Glutamatergic neuron (in vitro differentiated cells): Measurements from ENCODE around the gene TPST2. TPM values are rescaled to one million over a fixed set of nuclear protein-coding genes. Genes with fewer than 3 reads are reported as not detected.

ENCODE experiments used
- DNase-seq: peaks from one replicate; pipeline ENCODE4 v3.0.0; 2022
- H3K27ac Mint-ChIP-seq: one replicate; pipeline ENCODE4 v1.8.0; 2020; ENCODE audit warnings: mild to moderate bottlenecking, mixed read lengths, inconsistent platforms; ENCODE audit not compliant: unreplicated experiment
- H3K27me3 Mint-ChIP-seq: one replicate; pipeline ENCODE4 v1.8.0; 2020; ENCODE audit warnings: mild to moderate bottlenecking, moderate library complexity, mixed read lengths, inconsistent platforms; ENCODE audit not compliant: unreplicated experiment
- H3K36me3 Mint-ChIP-seq: one replicate; pipeline ENCODE4 v1.8.0; 2020; ENCODE audit warnings: mild to moderate bottlenecking, mixed read lengths, inconsistent platforms; ENCODE audit not compliant: unreplicated experiment
- H3K4me1 Mint-ChIP-seq: one replicate; pipeline ENCODE4 v1.8.0; 2020; ENCODE audit warnings: mild to moderate bottlenecking, low read depth, mixed read lengths, inconsistent platforms; ENCODE audit not compliant: unreplicated experiment
- H3K4me3 Mint-ChIP-seq: one replicate; pipeline ENCODE4 v1.8.0; 2020; ENCODE audit warnings: mild to moderate bottlenecking, mixed read lengths, inconsistent platforms; ENCODE audit not compliant: unreplicated experiment
- H3K9me3 Mint-ChIP-seq: one replicate; pipeline ENCODE4 v1.8.0; 2020; ENCODE audit warnings: mild to moderate bottlenecking, moderate library complexity, mixed read lengths, inconsistent platforms; ENCODE audit not compliant: unreplicated experiment
- total RNA-seq: library from RNA; stranded (reverse); fragmentation: NEBNext Ultra II Directional; extraction: Animal tissue kit (Norgen Biotek cat#: 25700); gene quantifications from one replicate; pipeline ENCODE4 v1.2.1, GENCODE V29; 2021; ENCODE audit not compliant: unreplicated experiment
- TF ChIP-seq, protein P1 (sequence below): fragments of 200-600 bp; sonication (generic); IDR thresholded peaks from one replicate; pipeline ENCODE4 v1.5.0; 2021; ENCODE audit not compliant: partially characterized antibody, unreplicated experiment

TPST2 gene
- total RNA-seq, 1 donor from 2014 or later, result 10.6 TPM

DNA sequence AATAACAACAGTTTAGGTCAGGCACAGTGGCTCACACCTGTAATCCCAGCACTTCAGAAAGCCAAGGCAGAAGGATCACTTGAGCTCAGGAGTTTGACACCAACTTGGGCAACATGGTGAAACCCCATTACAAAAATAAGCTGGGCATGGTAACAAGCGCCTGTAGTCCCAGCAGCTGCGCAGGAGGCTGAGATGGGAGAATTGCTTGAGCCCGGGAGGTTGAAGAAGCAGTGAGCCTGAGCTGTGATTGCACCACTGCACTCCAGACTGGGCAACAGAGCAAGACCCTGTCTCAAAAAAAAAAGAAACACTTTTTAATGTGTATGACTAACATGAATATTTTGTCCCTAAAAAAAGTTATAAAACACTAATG lies 53.2 kb downstream of the TPST2 start:
- TF ChIP-seq, protein P1, sequence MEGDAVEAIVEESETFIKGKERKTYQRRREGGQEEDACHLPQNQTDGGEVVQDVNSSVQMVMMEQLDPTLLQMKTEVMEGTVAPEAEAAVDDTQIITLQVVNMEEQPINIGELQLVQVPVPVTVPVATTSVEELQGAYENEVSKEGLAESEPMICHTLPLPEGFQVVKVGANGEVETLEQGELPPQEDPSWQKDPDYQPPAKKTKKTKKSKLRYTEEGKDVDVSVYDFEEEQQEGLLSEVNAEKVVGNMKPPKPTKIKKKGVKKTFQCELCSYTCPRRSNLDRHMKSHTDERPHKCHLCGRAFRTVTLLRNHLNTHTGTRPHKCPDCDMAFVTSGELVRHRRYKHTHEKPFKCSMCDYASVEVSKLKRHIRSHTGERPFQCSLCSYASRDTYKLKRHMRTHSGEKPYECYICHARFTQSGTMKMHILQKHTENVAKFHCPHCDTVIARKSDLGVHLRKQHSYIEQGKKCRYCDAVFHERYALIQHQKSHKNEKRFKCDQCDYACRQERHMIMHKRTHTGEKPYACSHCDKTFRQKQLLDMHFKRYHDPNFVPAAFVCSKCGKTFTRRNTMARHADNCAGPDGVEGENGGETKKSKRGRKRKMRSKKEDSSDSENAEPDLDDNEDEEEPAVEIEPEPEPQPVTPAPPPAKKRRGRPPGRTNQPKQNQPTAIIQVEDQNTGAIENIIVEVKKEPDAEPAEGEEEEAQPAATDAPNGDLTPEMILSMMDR, result no peak
- H3K4me3 Mint-ChIP-seq, result no peak overlapping the region
- H3K27ac Mint-ChIP-seq, result no peak overlapping the region
- no peak for DNase-seq
- H3K27me3 Mint-ChIP-seq, result no peaks in the 10 kb centered on the region
- no peaks in the 10 kb centered on the region for H3K9me3 Mint-ChIP-seq
- no peaks in the 10 kb centered on the region for H3K36me3 Mint-ChIP-seq
- no peaks in the 10 kb centered on the region for H3K4me1 Mint-ChIP-seq

DNA sequence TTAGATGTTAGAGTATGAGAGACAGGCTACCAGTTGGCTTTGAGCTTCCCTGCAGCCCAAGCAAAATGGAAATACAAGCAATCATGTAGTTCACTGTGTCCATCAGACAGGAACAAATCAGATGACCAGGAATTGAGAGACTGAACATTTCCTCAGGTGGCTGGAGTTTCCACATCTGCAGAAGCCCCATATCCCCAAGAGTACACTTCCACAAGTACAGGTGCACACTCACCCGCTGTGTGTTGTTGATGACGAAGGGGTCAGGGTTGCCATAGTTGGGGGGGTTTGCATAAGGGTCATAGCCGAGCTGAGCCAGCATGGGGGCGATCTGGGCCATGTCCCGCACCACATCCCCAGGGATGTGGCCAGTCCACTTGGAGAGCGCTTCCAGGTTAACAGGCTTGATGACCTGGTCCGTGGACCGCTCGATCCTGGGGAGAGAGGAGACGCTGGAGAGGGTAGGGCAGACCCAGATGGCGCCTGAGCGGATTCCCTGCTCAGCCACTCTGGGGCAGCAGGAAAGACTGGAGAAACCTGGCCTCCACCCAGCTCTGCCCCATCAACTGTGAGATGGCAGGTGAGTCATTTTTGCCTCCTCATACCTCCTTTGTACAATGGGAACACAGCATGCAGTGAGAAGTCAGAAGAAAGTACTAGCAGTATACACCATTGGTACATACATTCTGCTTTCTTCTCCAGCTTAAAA lies 53.7 kb downstream of the TPST2 start:
- H3K4me1 Mint-ChIP-seq, result no peaks in the 10 kb centered on the region
- no peak overlapping the region for H3K27ac Mint-ChIP-seq
- TF ChIP-seq, protein P1, result no peak
- no peak for DNase-seq
- no peaks in the 10 kb centered on the region for H3K27me3 Mint-ChIP-seq
- no peaks in the 10 kb centered on the region for H3K36me3 Mint-ChIP-seq
- H3K9me3 Mint-ChIP-seq, result no peaks in the 10 kb centered on the region
- no peak overlapping the region for H3K4me3 Mint-ChIP-seq

DNA sequence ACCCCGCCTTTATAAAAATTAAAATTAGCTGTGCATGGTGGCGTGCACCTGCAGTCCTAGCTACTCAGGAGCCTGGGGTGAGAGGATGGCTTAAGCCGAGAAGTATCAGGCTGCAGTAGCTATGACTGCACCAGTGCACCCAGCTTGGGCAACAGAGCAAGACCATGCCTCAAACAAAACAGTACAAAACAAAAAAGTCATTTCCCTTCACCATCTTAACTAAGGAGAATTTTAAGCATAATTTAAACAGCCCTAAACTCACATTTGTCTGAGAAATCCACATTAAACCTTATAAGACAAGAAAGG lies 54.4 kb downstream of the TPST2 start:
- H3K36me3 Mint-ChIP-seq, result no peaks in the 10 kb centered on the region
- no peaks in the 10 kb centered on the region for H3K4me1 Mint-ChIP-seq
- H3K9me3 Mint-ChIP-seq, result no peaks in the 10 kb centered on the region
- no peaks in the 10 kb centered on the region for H3K27me3 Mint-ChIP-seq
- TF ChIP-seq, protein P1, result no peak
- no peak overlapping the region for H3K4me3 Mint-ChIP-seq
- DNase-seq, result no peak
- no peak overlapping the region for H3K27ac Mint-ChIP-seq

DNA sequence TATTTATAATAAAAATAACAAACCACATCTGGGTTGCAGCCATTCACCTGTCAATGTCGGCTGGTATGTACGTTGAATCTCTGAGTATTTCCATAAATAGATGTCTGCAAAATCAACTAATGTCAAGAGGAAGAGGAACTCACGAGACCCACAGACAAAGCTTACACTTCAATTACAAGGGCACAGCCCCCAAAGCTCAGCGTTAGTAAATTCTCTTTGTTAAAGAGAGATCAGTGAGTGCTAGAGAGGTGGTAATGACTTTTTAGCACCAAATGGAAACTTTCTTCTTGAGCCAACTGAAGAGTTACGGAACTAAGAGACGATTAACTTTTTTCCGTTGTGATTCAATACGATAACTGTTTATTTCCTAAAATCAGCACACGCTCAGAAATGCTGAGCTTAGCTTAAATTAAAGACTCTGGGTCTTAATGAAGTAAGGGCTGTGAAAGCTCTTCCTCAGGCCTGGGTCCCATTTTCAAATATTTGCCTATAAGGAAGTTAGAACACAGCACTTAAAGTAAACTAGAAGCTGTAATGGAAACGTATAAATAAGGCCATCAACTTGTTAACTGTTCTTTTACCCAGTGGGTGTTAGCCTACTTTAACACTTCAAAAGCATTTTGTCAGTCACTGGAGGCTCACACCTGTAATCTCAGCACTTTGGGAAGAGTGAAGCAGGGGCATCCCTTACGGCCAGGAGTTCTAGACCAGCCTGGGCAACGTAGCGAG lies 54.9 kb downstream of the TPST2 start:
- DNase-seq, result no peak
- H3K27me3 Mint-ChIP-seq, result no peaks in the 10 kb centered on the region
- no peak overlapping the region for H3K27ac Mint-ChIP-seq
- no peak overlapping the region for H3K4me3 Mint-ChIP-seq
- TF ChIP-seq, protein P1, result no peak
- H3K9me3 Mint-ChIP-seq, result no peaks in the 10 kb centered on the region
- H3K36me3 Mint-ChIP-seq, result no peaks in the 10 kb centered on the region
- no peaks in the 10 kb centered on the region for H3K4me1 Mint-ChIP-seq

DNA sequence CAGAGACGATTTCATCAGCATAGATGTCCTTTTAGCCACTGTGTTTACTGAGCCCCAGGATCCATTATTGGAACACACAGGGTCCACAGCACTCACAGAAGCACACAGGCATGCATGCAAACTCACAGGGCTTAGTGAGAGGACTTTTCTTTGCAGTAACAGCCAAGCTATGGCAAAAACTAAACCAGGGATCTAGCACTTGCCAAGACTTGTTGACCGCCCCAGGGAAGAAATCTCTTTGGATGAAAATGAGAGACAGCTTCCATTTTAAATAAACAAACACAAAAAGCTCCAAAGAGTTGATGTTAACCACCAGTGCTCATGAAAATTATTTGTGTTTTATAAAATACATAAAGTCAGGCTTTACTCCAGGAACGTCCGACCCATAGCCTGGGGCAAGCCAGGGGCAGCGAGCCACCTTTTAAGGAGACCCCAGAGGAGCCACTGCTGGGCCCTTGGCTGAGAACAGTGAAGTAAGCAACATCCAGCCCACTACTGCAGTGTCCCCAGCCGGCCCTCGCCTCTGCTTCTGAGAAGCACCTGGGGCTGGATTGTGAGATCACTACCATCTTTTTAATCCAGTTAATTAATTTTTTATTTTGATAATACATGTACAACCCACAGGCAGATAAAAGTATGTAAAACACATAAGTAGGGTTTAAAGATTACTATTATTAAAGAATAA lies 55.6 kb downstream of the TPST2 start:
- no peak for DNase-seq
- no peak overlapping the region for H3K27ac Mint-ChIP-seq
- H3K36me3 Mint-ChIP-seq, result no peaks in the 10 kb centered on the region
- H3K4me1 Mint-ChIP-seq, result no peaks in the 10 kb centered on the region
- no peaks in the 10 kb centered on the region for H3K27me3 Mint-ChIP-seq
- no peak overlapping the region for H3K4me3 Mint-ChIP-seq
- H3K9me3 Mint-ChIP-seq, result no peaks in the 10 kb centered on the region
- TF ChIP-seq, protein P1, result no peak
